Forelimb muscle (tissue), 1 donor: Measurements from ENCODE around the gene PCK1. TPM values are rescaled to one million over a fixed set of nuclear protein-coding genes. Genes with fewer than 3 reads are reported as not detected.

ENCODE experiments used
- DNase-seq: peaks from one replicate; pipeline ENCODE4 v3.0.0-alpha.2; 2013; ENCODE audit warnings: low read depth
- polyA plus RNA-seq: library from polyadenylated mRNA; unstranded; fragments of 120-200 nt; gene quantifications from one replicate; pipeline ENCODE4 v1.2.1, GENCODE V29; 2013; ENCODE audit not compliant: insufficient read length

The PCK1 gene
- polyA plus RNA-seq, 1 donor: 0.24 TPM

DNA sequence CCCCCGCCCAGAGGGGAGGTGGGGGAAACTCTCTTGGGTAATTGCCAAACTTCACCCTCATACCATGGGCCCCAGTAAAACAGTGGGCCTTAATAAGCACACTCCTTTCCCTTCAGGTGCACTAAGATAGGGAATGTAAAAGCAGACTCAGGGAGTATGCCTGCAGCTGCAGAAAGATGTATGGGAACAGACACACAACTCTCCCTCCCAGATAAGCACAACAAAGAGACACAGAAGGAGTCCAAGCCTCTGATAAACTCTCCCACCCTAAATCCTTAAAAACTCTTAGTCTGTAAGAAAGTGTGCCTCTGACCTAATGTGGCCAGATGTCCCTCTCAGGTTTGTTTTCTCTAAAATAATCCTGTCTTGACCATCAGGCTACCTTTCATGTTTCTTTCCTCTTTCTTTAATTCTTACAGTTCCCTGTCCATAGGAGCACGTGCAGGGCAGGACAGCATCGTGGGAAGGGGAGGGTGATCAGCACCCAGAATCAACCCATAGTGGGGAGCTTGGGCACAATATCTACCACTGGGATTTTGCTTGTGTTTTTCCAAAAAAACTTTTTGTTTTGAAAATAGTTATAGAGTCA lies 24.7 kb upstream of the PCK1 start:
- no peak for DNase-seq

DNA sequence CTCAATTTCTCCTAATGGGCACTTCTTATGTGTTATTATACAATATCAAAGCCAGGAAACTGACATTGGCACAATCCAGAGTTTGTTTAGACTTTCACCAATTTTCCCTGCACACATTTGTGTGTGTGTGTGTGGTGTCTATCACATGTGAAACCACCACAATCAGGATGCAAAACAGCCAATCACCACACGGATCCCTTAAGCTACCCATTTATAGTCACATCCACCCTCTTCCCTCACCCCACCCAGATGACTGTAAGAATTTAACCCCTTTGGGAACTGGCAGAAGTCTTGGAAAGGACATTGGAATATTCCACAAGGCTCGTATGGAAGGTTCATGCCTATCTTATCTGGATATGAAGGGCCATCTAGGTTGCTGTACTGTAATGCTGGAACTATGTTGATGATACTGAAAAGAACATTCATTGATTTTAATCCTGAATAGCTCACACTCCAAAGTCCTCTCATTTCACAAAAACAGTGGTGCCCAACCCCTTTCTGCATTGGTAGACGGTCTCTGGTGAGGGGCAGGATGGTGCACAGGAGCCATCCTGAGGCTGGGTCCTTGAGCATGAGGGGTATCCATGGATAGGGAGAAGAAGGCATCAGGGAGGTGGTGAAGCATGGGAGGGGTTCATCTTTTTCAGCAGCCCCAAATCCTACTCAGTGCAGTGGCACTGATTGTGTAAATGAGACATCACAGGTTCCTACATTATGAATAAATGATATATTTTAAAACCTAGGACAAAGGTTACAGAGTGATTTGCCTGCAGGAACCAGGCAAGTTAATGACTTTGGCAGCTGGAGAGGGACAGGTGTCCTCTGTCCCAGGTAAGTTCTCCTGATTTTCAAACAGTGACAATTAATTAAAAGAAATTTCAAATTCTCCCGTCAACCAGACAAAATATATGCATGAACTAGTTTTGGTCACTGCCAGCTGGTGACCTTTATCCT lies 23.9 kb upstream of the PCK1 start:
- no peak for DNase-seq

DNA sequence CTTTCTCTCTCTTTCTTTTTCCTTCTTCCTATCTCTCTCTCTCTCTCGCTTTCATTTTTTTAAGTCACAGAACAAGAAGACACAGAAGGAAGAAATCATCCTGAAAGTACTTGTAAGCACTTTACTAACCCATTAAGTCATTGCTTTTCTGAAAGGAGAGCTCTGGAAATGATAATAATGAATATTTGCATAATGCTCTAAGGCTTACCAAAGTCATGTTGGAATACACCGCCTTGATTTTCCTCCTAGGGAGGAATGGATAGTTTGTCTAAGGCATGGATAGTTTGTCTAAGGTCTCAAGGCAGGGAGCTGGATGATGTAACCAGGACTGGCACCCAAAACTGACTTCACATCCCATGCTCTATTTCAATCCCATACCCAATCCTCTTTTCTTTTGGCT lies 23.1 kb upstream of the PCK1 start:
- DNase-seq: no peak

DNA sequence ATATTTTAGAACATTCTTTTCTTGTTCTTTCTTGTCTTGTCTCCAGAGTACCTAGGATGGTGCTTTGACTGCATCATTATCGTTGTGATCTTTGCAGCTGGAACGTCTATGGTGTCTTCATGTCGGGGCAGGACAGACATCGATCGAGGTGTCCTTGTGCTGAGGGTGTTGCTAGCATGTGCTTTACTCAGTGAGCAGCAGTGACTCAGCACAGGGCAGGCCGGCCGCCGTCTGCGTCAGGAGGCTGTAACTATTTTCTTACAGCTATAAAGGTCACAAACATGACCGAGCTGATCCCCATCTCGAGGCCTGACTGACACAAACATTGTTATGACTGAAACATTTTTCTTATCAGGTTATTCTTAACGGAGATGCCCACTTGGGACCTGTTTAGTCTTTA lies 21.0 kb upstream of the PCK1 start:
- DNase-seq: no peak

DNA sequence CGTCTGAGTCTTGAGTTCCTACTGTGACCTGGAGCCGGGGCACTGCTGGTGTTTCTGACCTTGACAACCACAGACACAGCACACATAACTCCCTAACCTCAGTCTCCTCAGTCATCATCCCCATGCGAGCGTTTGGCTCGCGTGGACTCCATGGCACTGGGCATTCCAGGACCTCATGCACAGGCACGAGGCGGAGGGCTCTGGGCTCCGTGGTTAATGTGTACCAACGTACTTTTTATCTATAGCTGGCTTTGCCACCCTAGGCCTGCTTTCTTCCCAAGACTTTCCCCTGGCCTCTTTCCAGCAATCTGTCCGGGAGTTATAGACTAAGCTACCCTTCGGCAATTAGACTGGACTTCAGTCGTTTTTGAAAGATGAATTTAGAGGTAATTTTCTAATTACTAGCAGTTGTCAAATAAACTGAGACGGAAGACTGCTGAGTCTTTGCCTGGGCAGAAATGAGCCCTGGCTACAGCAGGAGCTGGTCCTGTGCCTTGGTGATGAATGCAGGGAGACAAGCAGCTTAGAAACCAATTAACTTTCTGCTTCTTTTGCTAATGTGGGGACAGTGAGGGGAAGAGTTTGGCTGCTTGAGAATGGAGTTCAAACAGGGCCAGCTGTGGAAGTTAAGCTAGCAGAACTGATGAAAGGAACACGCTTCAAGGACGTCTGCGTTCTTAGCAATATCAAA lies 19.9 kb upstream of the PCK1 start:
- no peak for DNase-seq

DNA sequence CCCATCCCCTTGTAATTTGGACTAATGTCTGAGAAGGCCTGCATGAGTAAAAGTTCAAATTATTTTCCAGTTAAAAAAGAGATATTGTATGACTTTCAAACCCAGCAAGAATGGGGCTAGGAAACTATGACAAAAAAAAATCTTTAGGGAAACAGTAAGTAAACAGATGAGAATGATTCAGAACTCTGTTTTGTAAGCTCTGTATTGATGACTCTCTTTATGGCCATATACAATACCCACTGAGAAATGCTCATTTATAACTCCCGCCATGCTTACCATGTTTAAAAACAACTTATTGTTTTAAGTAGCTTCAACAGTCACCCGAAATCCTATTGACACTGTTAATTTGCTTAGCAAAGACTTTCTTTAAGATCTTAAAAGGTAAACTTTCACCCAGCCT lies 17.2 kb upstream of the PCK1 start:
- DNase-seq: no peak

DNA sequence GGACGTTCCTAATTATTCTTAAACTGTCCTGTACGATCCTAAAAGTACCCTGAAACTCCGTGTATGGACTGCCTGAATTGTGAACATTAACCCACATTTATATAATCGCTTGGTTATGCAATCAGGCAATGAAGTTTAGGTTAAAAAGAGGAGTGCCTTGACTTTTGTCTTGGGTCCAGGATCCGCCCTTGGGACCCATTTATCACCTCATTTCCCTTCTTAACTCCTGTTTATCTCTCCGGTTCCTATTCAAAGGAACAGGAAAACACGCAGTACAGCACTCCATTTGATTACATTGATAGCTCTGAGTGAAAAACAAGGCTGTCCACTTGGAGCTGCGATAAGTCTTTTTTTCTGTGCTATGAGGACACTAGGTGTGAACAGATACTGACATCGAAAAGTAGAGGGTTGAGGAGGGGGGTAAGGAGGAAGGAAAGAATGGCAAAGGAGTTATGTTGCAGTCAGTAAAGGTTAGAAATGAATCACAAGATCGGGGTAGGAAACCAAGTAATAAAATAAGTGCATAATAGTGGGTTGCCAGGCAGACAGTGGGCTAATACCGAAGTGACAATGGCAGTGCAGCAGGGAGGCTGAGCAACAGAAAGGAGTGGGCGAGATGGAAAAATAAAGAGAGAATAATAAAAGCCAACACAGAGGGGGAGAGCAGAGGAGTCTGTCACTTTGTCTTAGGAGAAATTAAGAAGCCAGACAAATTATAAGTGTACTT lies 15.9 kb upstream of the PCK1 start:
- no peak for DNase-seq

DNA sequence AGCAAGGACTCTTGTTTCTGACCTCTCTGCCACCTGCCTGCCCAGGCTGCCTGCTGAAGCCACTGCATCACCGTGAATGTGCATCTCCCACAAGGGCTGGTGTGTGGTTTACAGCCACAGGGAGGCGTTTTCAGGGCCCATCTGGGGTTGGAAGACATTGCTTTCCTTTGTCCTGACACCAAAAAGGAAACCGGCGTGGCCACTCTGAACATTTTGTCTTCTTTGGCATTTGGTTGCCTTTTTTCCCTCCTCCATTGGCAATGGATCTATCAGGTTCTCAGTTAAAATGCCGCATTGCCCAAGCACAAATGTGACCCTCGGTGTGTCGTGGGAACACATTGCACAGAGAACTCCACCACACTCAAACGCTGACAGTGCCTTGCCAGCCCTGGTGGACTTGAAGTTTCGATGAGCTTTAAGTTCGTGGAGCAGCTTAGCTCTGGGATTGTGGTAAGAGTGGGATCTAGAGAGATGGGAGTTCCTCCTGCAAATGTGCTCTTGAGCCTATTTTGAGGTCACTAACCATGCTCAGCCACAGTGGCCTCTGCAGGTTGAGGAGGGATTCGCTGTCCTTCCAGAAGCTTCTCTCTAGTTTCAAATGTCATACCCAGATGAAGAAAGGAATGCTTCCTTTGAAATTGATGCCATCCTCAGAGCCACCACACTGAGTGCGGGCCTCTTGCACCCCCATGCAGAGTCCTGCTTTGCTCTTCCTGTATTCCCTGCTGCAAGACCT lies 14.8 kb upstream of the PCK1 start:
- no peak for DNase-seq

DNA sequence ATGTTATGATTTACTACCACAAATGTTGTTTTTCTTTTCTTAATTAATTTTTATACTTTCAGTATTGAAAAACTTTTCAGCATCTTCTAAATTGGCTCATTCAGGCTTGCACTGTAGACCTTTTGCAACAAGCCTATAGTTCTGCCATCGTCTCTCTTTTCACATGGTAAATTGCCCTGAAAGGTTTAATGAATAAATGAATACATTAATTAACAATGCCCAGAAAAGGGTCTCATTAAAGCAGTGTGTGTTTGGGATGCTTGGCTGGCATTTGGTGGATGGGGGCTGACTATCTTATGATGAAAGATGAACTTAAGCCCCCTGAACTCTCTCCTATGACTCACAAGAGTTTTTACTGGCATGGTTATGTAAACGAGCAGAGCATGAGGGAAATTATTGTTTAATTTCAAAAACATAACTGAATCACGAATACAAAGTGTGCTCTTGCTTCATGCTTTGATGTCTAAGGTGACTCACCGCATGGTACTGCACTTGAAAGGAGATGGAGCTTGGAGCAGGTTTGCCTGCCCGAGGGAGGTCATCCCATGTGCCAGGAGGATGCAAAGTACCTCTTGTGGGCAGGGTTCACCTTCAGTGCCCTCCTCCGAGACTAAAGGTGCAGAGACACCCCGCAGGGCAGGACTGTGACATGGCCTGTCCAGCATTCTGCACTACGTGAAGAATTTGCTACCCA lies 13.8 kb upstream of the PCK1 start:
- DNase-seq: no peak

DNA sequence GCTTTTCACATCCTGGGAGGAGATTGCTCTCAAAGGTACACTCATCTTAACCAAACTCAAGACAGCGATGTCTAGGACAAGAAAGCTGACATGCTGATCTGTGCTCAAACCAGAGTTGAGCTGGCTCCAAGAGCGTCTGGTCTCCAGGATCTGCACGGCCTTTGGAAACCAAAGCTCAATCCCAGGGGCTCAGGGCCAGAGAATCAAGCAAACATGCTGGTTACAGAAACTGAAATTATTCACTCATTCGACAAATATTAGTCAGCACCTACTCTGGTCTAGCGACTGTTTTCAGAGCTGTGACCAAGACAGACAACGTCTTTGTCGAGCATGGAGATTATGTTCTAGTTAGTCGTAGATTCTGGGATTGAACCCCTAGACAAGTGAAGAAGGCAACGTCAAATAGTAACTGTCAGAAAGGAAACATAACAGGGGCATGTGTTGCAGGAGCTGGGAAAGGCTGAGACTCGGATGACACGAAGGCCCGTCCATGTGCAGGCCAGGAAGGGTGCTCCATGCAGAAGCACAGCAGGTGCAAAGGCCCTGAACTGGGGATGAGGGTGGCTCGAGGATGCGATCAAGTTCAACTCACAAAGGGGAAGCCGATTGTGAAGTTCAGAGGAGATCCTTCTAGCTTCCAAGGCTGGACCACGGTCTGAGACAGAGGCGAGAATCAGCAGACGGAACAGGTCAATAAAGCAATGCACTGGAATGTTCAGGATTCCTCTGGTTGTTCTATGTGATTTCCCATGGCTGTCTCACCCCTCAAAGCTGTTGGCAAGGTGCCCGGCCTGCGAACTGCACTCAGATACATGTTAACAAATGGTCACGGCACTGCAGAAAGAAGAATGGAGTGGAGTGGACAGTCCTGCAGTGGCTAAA lies 12.5 kb upstream of the PCK1 start:
- DNase-seq: no peak

DNA sequence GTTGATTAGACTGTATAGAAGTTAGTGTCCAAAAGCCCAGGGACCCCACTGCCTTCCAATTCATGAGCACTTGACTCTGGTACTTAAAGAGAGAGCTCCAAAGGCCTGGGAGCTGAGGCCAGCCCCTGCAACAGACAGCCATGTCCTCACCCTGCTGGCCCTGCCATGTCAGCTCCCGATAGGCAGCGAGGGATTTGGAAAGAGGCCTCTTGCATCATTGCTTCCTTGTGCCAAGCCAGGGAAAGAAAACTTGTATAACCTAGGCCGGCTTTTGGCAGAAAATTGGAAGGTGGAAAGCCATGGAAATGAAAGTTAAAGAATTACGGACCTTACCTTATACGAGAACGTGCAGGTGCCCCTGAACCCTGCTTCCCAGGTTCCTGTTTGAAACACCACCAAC lies 8.4 kb upstream of the PCK1 start:
- no peak for DNase-seq

DNA sequence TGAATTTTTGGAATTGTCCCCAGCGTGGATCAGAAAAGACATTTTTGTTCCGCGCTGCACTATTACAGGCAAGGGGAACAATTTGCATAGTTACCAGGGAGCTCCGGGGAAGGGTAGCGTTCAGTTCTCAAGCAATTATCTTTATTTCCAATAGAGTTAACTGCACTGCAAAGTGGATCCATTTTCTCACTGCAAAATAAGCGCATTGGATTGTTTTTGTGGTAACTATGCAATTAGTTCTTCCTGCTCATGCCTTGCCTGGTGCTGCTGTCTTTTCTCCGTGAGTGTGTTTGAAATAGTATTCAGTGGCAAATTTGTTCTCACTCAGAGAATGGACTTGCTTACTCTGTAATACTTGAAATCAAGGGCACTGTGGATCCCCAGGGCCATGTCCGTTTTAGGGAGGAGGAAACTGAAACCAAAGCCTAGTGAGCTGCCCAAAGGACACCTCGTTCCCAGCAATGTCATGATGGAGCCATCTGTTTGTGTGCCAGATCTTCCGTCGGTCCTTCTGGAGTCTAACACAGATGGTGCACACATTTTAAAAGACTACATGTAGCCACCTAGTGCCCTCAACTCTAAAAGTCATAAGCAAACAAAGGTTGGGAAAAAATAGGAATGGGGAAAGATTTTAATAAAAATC lies 7.4 kb upstream of the PCK1 start:
- DNase-seq: no peak

DNA sequence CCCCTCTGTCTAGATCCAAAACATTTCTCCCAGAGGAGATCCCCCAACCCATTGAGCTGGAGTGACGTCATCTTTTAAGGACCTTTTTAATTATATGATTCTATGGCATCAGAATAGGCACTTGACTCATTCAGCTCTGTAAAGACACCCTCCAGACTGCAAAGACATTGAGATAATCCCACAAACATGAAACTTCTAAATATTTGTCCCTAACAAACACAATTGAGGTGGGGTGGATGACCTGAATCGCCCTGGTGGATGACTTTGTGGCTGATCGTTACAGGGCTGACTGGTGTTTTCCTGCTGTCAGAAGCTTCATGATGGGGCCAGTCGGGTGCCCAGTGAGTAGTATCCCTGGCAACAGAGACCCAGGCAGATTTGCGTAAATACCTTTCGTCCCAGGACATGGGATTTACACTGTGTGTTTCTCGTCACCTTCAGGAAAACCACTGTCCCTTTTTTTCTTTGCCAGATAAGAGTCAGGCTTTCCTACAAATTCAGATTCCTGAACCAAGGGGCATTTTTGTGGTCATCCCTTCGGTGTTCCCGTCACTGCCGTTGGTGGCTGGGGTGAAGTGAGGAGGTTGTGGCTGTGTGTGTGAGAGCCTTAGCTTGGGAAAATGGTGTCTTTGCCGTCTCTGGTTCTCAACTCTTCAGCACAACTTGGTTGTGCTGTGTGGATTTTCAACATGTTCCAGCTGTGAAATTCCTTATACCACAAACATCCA lies 5.3 kb upstream of the PCK1 start:
- DNase-seq: no peak

DNA sequence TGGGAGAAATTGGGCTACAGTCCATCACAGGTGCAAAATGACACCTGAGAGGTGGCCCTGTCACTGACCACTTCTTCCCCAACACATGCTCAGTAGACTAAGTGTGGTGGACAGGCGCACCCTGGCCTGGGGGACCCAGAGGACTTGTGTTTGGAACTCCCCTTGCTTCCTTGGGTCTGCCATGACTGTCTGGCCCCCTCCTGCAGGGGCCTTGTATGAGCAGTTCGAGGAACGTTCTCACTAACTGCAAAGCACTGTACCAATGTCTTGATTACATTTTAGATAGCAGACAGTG lies 4.0 kb upstream of the PCK1 start:
- DNase-seq: no peak

DNA sequence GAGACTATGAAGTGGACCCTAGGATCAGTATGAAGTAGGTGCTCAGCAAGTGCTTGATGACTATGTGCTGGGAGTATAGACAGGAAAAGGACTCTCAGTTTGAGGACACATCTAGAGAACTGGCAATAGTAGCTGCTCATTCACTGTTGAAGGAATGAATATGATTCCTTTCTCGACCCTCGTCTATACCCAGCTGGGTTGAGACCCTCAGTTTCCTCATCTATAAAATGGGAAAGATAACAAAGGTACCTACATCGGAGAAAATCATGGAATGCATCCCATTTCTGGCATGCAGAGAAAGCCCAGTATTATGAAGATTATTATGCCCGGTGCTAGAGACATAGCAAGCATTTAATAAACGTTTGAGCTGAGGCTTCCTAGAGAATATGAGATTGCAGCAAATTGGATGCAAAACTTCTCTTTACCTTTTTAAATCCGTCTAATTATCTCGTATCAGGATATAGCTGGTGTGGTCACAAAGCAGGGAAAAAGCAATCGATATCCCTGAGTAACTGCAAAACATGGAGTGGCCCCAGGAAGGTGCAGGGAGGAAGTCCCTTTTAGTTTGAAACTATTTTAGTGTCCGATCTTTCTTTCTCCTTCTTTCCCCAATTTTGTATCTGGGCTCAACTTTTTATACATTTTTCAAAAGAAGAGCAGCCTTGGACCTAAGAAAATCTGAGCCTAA lies 2.8 kb upstream of the PCK1 start:
- no peak for DNase-seq

DNA sequence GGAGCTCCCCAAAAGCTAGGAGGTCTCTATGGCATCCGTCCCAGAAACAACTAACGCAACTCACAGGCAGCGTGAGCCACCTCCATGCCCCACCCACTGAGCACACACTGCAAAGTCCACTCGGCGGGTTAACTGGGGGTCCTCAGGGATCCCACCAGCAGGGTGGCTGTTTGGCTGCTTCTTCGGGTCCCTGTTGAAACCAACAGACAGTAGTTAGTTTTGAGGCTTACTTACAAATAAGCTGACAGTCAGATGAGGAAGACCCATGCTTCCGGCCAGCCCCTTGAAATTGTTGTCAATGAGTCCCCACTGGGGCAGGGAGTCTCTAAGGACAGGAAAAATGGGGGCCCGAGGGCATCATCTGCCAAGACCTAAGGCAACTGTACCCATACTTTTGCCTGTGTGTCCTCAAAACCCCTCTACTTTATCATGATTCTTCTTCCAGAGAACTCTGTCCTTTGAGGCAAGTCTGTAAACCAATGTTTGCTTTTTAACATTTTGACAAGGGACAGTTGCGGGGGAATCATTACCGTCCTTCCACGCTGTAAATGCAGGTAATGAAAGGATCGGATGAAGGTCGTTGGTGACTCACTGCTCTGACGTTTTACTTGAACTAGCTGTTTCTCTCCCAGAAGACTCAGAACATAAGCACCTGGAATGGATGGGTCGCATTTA lies 2.2 kb upstream of the PCK1 start:
- DNase-seq: no peak

DNA sequence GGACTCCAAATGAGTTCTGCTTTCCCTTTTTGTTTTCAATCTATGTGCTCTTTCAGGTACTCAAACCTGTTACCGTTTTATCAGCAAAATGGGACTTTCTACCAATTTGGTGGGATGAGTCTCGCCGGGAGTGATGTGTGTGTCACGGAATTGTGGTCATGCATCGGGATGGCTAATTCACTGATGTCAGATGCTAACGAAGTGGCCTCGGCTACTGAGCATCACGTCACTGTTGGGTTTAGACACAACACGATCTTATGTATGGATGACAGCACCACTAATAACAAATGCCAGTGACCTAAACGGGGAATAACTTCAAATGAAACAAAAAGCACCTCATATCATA lies 1.6 kb upstream of the PCK1 start:
- DNase-seq: no peak
